ENCODE data around the gene ALG9.

- TF ChIP-seq CTCF (optimal IDR thresholded peaks at IDR 0.05 in 1 of 3, IDR thresholded peaks at IDR 0.05 in 1 of 3, conservative IDR thresholded peaks at IDR 0.05 in 1 of 3; ENCODE audit: extremely low read depth in 1 of 3, insufficient read depth in 2 of 3, low read length in 3 of 3) (no peak), EZH2 (IDR thresholded peaks at IDR 0.05; ENCODE audit: low read length) (no peak)
Observed at GRCh38 chr11:111759376-111759775, 112.0 kb downstream of the ALG9 start.
